ENCODE measurements around the gene PRKCD. TPM values are rescaled to one million over a fixed set of nuclear protein-coding genes. Genes with fewer than 3 reads are reported as not detected.

Gene PRKCD
- total RNA-seq, 1 donor from 2014 or later, result 11.0 TPM

- DNase-seq, result no peak
Observed at GRCh38 chr3:53170325-53171063, 9.5 kb downstream of the PRKCD start.

- DNase-seq, result no peak
Observed at GRCh38 chr3:53171064-53171418, 10.0 kb downstream of the PRKCD start.

GRCh38 chr3:53171827-53172505, 11.0 kb downstream of the PRKCD start:
- no peak for DNase-seq

- DNase-seq, result no peak
Observed at GRCh38 chr3:53173107-53173506, 12.1 kb downstream of the PRKCD start.

GRCh38 chr3:53174346-53175250, 13.6 kb downstream of the PRKCD start:
- DNase-seq, result no peak

GRCh38 chr3:53175613-53176540, 14.9 kb downstream of the PRKCD start:
- no peak for DNase-seq

- no peak for DNase-seq
Observed at GRCh38 chr3:53178246-53178645, 17.2 kb downstream of the PRKCD start.

GRCh38 chr3:53179580-53179979, 18.6 kb downstream of the PRKCD start:
- no peak for DNase-seq

- DNase-seq, result no peak
Observed at GRCh38 chr3:53180305-53181023, 19.5 kb downstream of the PRKCD start.

GRCh38 chr3:53181024-53181371, 20.0 kb downstream of the PRKCD start:
- no peak for DNase-seq

- DNase-seq, result no peak
Observed at GRCh38 chr3:53181528-53181927, 20.5 kb downstream of the PRKCD start.

- no peak for DNase-seq
Observed at GRCh38 chr3:53182764-53183355, 21.9 kb downstream of the PRKCD start.

- DNase-seq, result no peak
Observed at GRCh38 chr3:53183514-53183913, 22.5 kb downstream of the PRKCD start.

- DNase-seq, result no peak
Observed at GRCh38 chr3:53184701-53185100, 23.7 kb downstream of the PRKCD start.

GRCh38 chr3:53185761-53186465, 24.9 kb downstream of the PRKCD start:
- no peak for DNase-seq

- no peak for DNase-seq
Observed at GRCh38 chr3:53186726-53187125, 25.7 kb downstream of the PRKCD start.

- DNase-seq, result no peak
Observed at GRCh38 chr3:53187430-53187829, 26.4 kb downstream of the PRKCD start.

GRCh38 chr3:53188136-53188685, 27.2 kb downstream of the PRKCD start:
- DNase-seq, result no peak

- no peak for DNase-seq
Observed at GRCh38 chr3:53188720-53189119, 27.7 kb downstream of the PRKCD start.

- DNase-seq, result no peak
Observed at GRCh38 chr3:53189276-53189675, 28.3 kb downstream of the PRKCD start.
